ENCODE data around the gene TSPAN14.

Gene TSPAN14

DNA sequence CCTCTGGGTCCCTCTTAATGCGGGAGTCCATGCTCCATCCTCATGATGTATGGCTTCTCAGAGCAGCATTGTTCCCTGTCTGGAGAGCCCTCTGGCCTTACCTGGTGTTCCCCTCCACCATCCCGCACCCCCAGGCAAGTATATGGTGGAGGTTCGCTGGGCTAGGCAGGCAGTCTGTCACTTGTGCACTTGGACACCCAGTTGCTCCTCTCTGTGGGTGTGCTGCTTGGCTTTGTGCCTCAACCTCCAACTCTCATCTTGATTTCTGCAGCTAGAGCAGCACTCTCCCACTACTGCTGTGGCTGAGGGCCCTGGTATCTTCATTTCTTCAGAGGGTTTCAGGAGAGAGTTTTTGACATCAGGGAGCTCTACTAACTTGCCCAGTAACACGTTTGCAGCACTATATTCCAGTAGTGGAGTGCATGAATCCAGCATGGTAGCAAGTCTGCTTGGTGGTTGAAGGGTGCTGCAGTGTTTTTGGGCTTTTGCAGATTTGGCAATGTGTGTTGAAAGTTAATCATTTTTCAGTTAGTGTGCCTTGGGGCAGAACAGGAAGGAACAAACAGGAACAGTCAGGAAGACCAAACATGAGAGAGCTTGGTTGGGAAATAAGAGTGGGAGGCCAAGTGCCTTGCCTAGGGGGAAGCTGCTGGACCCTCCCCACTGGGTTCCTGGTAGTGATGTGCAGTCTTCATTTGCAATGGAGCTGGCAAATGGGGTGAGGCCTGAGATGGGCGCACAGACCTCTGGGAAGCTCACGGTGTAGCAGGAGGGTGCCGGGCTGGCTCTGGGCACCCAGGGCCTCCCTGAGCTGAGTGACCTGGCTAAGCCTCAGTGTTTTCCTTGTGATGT is 37.4 kb downstream of the TSPAN14 start:
- DNase-seq = no peak

DNA sequence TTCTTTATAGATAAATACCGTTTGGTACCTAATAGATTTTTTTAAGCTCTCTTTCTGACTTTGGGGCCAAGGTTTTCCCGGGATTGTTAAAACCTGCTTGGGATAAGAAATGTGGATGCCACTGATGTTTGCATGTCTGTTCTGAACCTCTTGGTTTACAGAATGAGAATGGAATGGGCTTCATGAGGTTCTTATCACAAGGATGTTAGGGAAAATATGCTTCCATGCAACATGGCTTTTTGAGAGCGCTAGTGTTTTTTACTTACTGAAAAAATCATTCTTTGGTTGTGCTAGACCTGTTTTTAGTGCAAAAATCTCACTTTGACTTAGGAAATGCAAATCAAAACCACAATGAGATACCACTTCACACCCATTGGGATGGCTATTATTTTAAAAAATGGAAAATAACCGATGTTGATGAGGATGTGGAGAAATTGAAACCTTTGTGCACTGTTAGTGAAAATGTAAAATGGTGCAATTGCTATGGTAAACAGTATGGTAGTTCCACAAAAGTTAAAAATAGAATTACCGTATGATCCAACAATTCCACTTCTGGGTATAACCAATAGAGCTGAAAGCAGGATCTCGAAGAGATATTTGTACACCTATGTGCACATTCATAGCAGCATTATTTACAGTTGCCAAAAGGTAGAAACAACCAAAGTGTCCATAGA is 38.9 kb downstream of the TSPAN14 start:
- DNase-seq = no peak

DNA sequence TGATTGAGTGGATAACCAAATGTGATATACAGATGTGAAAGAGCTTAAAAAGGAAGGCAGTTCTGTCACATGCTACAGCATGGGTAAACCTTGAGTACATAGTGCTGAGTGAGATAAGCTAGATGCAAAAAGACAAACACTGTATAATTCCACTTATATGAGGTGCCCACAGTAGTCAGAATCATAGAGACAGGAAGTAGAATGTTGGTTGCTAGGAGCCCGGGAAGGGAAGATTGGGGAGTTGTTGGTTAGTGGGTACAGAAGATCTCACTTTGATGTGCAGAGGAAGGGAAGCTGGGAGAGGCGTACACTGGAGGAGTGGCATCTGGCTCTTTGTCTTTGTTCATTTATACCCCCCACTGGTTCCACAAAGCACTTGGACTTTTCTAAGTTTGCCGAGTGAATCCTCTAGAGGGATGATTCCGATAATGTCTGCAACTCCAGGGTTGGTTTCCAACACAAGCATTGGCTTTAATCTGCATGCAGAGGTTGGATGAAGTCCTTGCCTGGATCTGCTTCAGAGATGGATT is 39.5 kb downstream of the TSPAN14 start:
- DNase-seq = peak; percentile 47

DNA sequence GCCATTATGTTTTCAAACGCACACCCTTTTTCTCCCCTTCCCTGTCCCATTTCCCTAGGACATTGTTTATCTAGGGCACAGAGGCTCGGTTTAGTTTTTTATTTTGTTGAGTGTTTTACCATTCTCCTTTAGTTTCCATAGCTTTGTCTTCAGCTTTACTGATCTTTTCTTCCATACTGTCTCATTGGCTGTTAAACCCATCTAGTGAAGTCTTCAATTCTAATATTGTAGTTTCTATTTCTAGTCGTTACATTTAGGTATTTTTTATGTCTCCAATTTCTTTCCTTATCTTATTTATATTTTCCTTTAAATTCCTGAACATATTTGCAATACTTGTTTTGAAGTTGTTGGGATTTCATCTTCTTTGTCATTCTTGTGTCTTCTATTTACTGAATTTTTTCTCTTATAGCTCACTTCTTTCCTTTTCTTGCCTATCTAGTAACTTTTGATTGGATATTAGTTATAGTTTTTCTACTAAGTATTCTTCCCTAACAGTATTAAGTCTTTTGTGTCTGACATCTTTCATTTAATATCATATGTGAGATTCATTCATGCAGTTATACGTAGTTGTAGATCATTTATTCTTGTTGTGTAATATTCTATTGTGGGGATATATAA is 42.6 kb downstream of the TSPAN14 start:
- DNase-seq = no peak

DNA sequence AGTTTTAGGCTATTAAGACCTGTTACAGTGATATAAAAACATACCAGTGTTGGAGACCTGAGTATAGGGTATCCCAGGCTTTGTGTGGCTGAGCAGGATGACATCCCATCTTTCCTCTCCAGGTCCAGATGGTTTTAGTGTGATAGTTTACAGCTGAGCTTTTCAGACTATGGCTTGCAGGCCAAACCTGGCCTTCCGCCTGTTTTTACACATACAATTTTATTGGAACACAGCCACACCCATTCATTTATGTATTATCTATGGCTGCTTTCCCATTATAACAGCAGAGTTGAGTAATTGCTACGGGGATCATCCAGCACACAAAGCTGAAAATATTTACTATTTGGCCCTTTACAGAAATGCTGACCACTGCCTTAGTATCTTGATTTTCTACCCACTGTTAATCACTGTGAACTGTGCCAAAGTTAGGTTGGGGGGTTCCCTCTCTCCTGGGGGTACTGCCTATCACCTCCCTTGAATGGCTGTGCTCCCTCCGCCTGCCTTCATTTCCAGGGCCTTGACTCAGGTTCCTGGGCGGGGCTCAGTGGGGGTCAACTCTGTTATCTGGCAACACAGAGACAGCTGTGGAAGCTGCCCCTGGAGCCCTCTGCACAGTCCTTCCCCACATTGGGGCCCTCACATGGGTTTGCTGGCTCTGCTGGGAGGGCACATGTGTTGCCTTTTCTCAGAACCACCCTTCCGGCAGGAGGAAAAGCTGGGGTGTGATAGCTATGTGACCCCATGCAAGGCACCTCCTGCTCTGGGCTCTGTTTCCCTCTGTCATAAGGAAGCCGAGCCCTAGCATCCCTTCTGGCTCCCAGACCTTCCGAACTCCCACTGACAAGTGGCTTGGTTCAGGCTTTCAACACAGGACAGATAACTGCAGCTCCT is 43.3 kb downstream of the TSPAN14 start:
- peak; percentile 41 for DNase-seq

DNA sequence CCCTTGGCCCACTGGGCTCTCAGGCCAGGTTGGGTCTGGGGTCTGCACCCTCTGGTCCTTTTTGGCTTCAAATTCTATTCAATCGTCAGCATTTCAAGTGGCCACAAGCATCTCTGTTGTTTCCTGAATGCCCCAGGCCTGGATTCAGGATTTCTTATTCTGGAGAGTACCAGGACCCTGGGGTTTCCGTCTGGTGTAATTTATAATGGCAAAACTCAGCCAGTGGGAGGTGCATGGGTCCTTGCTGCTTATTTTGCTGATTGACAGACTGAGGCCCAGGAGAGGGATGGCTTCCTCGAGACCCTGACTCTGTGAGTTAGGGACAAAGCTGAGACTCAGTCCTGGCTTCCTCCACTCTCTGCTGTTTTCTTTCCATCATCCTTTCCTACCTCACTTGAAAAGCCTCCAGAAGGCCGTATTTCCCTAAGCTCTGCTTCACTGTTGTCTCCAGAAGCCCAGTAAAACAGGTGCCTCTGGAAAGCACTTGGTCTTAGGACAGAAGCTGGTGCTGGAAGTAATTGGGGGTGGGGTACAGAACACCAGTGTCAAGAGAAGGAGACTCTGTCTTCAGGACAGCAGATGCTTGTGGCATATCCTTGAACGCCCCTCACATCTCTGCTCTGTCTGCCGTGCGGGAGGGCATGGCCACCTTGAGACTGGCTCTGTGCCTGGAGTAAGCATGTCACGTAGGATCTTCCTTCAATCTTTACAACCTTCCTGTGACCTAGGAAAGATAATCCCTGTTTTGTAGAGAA is 44.1 kb downstream of the TSPAN14 start:
- no peak for DNase-seq

DNA sequence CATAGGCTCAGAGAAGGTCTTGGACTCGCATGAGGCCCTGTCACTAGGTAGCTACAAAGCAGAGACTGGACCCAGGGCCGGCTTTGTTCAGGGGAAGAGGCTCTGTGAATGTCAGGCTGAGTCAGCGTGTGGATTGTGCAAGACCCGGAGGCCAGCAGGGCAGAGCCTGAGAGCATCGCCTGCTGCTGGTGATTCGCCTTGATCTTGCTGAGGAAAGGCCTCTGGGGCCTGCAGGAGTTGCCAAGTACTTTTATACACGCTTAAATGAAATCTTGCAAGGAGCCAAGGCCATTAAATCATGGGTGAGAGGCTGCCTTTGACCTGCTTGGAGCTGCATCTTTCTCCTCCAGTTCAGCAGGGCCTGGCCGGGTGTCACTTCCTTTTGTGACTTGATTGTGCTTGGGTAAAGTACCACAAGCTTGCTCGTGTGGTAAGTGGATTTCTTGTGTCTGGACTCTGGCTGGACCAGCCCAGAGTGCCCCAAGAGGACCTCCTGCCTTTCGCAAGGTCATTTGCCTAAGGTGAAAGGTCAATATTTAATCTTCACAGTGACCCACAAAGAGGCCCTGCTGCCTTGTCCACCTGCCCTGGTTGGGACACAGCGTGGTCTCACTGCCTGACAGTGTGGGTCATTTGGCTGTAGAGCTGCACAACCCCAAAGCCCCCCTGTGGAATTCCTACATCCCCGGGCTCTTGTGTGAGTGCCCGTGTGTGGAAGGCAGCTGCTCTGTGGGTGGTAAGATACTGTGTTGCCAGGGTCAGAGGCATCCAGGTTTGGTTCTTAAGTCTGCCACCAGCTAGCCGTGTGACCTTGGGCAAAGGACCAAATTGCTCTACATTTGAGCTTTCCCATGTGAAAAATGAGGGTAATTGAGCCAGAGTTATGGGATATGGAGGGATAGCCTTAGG is 45.0 kb downstream of the TSPAN14 start:
- peak; percentile 68 for DNase-seq

DNA sequence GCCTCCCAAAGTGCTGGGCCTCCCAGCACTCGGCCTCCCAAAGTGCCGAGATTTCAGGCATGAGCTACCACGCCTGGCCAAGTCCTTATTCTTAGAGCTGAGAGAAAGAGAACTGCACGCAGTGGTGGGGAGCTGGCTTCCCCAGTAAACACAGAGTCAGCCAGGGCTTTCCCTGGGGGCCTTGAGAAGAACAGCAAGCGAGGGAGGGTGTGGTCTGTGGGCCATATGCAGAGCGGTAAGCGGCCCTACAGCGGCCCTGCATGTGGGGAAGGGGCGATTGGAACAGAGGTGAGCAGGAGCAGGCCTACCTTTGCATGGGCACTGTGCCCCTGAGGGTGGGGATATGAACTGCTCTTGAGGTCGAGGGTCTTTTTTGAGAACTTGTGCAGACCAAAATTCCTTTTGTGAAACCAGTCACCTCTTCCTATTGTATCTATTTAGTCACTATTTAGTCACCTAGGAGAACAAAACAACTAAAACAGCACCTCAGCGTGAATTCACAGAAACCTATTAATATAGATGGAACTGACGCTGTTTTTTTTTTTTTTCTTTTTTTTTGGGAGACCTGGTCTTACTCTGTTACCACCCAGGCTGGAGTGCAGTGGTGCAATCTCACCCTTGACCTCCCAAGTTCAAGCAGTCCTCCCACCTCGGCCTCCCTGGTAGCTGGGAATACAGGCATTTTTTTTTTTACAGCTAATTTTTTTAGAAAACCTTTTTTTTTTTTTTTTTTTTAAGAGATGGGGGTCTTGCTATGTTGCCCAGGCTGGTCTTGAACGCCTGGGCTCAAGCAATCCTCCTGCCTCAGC is 46.7 kb downstream of the TSPAN14 start:
- peak; percentile 39 for DNase-seq

DNA sequence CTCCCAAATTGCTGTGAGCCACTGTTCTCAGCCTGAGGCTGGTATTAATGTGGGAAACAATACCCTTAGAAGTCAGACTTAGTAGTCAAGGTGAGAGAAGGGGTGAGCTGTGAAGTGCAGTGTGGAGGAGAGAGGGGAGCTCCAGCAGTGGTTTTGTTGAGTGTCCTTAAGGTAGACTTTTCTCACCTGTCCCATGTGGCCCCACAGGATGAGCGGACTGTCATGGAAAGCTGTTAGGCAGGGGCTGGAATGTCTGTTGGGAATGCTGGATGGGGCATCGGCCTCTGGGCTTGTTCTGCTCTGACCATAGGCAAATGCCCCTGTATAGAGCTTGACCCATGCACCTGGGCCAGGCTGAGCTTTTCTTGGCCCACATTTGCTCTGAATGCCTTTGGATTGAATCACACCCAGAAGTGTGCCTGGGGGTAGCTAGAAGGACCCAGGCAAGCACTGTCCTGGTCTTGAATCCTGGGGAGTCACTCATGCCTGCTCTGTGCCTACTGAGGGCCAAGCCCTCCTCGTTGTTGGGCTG is 47.3 kb downstream of the TSPAN14 start:
- peak; percentile 5 for DNase-seq

DNA sequence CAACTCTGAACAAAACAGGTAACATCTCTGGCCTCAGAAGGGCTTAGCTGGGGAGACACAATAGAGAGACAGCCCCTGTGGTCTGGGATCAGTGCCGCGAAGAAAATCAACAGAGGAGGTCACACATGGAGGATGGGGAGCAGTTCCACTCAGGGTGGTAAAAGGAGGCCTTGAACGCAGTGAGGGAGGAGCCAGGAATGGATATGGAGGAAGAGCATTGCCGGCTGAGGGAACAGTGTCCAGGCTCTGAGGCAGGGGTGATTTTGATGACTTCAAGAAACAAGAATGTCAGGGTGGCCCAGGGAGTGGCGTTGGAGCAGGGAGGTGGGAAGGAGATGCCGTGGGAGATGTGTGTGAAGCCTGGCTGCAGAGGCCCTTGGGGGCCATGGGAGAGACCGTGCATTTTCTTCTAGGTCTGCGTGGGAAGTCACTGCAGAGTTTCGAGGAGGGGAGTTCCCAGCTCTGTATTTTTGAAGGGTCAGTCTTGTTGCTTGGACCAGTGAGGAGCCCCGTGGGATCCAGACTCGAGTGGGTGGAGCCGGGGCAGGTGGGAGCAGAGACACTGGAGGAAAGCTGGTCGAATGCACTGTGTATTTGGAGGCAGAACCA is 47.9 kb downstream of the TSPAN14 start:
- peak; percentile 1 for DNase-seq

DNA sequence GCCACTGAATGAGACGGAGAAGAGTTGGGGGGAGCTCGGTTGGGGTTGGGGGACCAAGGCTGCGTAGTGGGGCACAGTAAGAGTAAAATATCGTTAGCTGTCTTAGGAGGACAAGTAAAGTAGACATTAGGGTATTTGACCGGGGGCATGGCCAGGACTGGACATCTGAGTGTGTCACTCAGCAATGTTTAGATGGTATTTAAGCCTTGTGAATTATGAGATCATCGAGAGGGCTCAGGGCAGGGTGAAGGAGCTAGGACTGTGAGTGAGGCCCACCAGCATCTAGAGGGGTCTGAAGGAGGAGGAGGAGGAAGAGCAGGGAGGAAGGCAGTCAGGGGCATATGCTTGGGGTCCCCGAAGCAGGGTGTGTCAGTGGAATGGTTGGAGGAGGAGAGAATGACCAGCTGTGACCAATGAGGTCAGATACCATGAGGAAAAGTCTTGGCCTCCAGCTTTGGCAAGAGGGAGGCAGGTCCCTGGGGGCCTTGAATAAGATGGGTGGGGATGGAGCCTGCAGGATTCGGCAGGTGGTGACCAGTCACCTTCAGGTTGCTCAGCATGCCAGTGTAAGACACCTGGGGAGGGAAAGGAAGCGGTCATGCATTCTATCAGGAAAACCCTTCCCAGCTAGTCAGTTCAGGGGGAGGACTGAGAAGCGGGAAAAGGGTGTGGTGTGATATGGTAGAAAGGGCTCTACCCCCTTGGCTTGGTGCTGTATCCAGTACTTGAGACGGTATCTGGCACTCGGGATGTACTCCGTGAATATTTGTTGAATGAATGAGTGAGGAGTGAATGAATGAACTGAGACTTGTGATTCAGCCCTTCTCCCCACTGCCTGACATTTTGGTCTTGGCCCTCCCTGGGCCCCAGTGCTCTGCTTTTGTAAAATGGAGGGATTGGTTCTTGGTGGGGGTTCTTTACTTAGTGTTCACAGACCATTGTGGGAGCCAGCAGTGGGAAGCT is 48.8 kb downstream of the TSPAN14 start:
- peak; percentile 1 for DNase-seq

DNA sequence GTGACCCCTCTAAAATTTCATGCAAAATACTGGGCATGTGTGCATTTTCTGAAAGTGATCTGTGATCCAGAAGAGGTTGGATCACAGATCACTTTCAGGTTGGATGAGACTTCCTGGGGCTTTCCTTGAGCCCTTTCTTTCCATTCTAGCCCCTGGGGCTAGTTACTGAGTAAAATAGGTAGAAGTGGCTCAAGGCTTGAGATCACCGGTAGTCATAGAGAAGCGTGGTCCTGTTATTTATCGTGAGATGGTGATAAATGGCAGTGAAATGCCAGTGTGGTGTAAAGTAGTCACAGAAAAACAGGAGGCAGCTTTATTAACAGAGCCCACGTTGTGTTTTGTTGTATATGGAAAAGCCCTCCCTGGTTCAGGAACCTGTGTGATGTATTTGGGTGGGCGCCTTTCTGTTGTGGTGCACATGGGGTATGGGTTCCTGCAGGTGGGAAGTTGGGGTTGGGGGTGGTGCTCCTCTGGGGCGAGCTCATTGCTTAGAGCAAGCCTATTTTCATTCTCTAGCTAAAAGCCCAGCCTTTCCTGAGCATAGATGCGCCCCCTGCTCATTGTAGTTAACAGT is 49.6 kb downstream of the TSPAN14 start:
- no peak for DNase-seq

DNA sequence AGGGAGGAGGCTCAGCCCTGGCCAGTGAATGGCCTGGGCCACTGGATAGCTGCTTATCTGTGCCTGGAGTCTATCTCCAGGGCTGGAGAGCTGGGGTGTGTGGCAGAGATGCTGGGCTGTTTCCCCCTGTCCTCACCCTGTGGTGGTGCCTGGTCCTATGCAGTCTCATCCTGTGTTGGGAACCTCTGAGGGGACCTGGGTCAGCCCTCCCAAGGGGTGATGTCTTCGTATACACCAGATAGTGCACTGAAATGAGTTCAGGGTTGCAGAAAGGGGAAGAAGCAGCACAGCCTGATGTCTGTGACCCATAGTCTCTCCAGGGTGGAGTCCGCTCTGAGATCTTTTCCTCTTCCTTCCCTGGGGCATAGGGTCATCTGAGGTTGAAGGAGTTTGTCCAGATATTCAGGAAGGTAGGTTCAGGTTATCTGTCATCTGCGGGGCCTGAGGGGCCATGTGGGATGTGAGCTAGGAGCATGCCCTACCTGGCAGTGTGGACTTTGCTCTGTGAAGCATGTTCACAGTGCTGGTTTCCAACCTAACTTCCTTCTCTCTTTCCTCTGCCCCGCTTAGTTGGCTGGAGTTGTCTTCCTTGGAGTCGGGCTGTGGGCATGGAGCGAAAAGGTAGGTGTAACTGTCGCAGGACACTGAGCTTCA is 50.2 kb downstream of the TSPAN14 start:
- no peak for DNase-seq

DNA sequence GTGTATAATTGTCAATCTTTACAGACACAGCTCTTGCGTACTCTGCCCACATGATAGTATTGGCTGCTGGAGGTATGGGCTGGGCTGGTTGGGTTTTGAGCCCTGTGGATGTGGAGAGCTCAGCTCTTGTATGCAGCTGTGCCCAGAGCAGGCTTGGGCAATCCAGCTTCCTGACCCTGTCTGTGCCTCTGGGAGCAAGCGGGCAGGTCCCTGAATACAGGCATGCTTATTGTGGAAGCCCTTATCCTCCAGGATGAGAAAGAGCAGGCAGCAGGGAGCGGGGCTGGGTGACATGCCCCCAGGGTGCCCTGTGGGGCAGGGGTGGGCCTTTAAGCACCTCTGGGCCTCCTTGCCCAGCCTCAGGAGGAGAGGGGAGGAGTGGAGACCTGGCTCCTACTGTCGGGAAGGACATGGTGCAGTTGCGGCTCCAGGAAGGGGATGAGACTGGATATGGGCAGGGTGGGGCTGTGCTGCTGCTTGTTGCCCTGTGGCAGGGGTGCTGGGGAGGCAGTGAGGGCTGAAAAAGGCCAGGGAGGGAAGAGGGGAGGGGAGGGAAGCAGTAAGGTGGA is 50.9 kb downstream of the TSPAN14 start:
- DNase-seq = no peak

DNA sequence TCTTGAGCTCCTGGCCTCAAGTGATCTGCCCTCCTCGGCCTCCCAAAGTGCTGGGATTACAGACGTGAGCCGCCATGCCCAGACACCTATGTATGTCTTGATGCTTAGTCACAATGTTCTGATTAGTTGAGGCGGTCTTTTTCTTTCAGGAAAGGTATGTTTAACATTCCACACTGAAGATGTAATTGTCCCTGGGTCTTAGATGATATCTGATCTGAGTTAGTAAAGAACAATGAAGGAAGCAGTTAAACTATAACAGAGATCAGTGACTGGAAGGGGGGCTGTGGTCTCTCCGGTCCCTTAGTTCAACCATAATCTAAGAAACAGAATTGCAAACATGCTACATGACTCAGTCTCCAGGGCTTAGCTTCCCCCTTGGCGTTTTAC is 52.1 kb downstream of the TSPAN14 start:
- no peak for DNase-seq

DNA sequence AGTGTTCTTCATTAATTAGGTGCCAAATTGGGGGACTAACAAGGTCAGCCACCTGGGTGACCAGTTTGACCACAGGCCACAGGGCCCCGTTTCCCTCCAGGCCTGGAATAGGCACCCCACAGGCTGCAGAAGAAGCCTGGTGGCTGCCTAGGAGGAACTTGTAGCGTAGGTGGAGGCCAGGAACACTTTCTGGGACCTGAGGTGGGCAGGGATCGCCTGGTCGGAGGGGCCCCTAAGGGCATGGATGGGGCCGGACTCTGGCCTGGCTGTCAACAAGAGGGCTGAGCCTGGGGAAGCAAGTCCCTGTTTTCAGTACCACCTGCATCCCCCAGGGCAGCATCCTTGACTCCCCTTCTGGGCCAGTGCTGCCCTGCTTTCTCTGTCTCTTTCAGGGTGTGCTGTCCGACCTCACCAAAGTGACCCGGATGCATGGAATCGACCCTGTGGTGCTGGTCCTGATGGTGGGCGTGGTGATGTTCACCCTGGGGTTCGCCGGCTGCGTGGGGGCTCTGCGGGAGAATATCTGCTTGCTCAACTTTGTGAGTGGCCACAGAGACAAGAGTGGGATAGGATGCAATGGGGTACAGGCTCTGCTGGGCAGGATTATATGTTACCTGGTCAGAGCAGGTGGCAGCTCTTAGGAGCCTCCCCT is 52.9 kb downstream of the TSPAN14 start:
- no peak for DNase-seq

Measured in CD4-positive, alpha-beta T cell treated with Interleukin-6 for 4 hours (primary cell).